HEK293T (cell line): ENCODE measurements around the gene CDSN.
A peak's percentile ranks its signal among the peaks of the same experiment; 100 is the strongest.

Source experiments
- CTCF ChIA-PET: fragments of 350-600 bp; formaldehyde crosslinking; extraction: SDS; loops from one replicate; lab custom pipeline; 2021; ENCODE audit warnings: antibody characterized with exemption, inconsistent platforms; lab: Yijun Ruan, JAX
- POLR2A ChIA-PET: fragments of 350-600 bp; formaldehyde crosslinking; extraction: SDS; loops from one replicate; lab custom pipeline; 2020; ENCODE audit warnings: antibody characterized with exemption, inconsistent platforms; lab: Yijun Ruan, JAX
- DNase-seq: peaks from one replicate; pipeline ENCODE4 v3.0.0; 2012; ENCODE audit warnings: mixed read lengths; ENCODE audit errors: extremely low spot score
- ARNT ChIP-seq: fragments of 450-650 bp; IDR thresholded peaks from 2 replicates; pipeline ENCODE4 v1.6.1; 2017; ENCODE audit warnings: mild to moderate bottlenecking
- BHLHE40 ChIP-seq: fragments of 450-650 bp; IDR thresholded peaks from 2 replicates; pipeline ENCODE4 v1.6.1; 2016; ENCODE audit warnings: mild to moderate bottlenecking, moderate library complexity, borderline replicate concordance
- CTBP1 ChIP-seq: fragments of 450-650 bp; IDR thresholded peaks from 2 replicates; pipeline ENCODE4 v1.6.1; 2016; ENCODE audit warnings: borderline replicate concordance
- ELF4 ChIP-seq: fragments of 450-650 bp; IDR thresholded peaks from 2 replicates; pipeline ENCODE4 v1.6.1; 2017; ENCODE audit warnings: antibody characterized with exemption
- FOXA1 ChIP-seq: fragments of 450-650 bp; IDR thresholded peaks from 2 replicates; pipeline ENCODE4 v1.6.1; 2016; ENCODE audit warnings: mild to moderate bottlenecking
- FOXK2 ChIP-seq: fragments of 450-650 bp; IDR thresholded peaks from 2 replicates; pipeline ENCODE4 v1.6.1; 2016; ENCODE audit warnings: mild to moderate bottlenecking
- FOXM1 ChIP-seq: fragments of 450-650 bp; IDR thresholded peaks from 2 replicates; pipeline ENCODE4 v1.6.1; 2017; ENCODE audit warnings: mild to moderate bottlenecking, borderline replicate concordance
- HDGF ChIP-seq: fragments of 450-650 bp; IDR thresholded peaks from 2 replicates; pipeline ENCODE4 v1.6.1; 2017; ENCODE audit warnings: antibody characterized with exemption, borderline replicate concordance
- L3MBTL2 ChIP-seq: fragments of 450-650 bp; conservative IDR thresholded peaks from 2 replicates; pipeline ENCODE4 v1.6.1; 2016; ENCODE audit warnings: mild to moderate bottlenecking
- LEF1 ChIP-seq: fragments of 450-650 bp; IDR thresholded peaks from 2 replicates; pipeline ENCODE4 v1.6.1; 2017; ENCODE audit warnings: mild to moderate bottlenecking, borderline replicate concordance
- NFRKB ChIP-seq: fragments of 450-650 bp; IDR thresholded peaks from 2 replicates; pipeline ENCODE4 v1.6.1; 2016; ENCODE audit warnings: mild to moderate bottlenecking, moderate library complexity
- SP1 ChIP-seq: fragments of 450-650 bp; IDR thresholded peaks from 2 replicates; pipeline ENCODE4 v1.6.1; 2017
- SUZ12 ChIP-seq: fragments of 450-650 bp; IDR thresholded peaks from 2 replicates; pipeline ENCODE4 v1.6.1; 2016; ENCODE audit warnings: mild to moderate bottlenecking
- TARDBP ChIP-seq: fragments of 450-650 bp; IDR thresholded peaks from 2 replicates; pipeline ENCODE4 v1.6.1; 2016
- ZNF384 ChIP-seq: fragments of 450-650 bp; IDR thresholded peaks from 2 replicates; pipeline ENCODE4 v1.6.1; 2016
- TF ChIP-seq, protein P1 (sequence below): fragments of 450-650 bp; IDR thresholded peaks from 2 replicates; pipeline ENCODE4 v1.6.1; 2016

CDSN gene

DNA sequence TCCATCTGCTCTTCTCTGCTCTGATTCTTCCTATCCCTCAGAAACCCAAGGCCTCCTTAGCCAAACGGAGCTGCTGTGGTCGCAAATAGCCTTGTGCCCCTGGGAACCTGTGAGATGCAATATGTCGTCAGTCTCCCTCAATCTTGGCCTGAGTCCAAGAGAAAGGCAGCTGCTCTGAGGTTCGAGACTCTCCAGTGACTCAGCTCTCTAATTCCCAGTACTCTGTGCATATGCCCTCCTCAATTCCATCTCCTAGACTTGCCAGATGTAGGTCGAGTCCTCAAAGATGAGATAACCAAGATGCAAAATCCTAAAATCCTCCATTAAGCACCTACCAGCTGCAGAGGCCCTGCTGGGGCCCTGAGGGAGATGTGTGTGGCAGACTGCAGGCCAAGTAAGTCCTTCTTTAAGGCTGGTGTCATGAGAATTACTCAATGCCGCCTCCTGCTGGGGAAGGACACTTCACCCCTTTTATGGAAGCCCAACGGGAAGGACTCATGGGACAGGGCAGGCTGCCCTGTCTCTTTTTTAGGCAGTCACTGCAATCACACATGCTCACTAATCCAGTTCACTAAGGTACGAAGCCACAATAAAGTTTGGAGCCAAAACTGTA is 36.4 kb downstream of the CDSN start:
- POLR2A ChIA-PET, result interaction anchor here (0.8 to 1.1 kb wide), 2 partner anchors 11 to 170 kb away, joined by 3 to 7 read pairs; partner anchors contain the start of gene VARS2
- DNase-seq, result peak; percentile 55
- TF ChIP-seq BHLHE40, result no peak
- TF ChIP-seq SUZ12, result no peak
- TF ChIP-seq SP1, result no peak
- no peak for TF ChIP-seq FOXM1
- TF ChIP-seq ZNF384, result no peak
- no peak for TF ChIP-seq ELF4
- no peak for TF ChIP-seq TARDBP
- TF ChIP-seq, protein P1, sequence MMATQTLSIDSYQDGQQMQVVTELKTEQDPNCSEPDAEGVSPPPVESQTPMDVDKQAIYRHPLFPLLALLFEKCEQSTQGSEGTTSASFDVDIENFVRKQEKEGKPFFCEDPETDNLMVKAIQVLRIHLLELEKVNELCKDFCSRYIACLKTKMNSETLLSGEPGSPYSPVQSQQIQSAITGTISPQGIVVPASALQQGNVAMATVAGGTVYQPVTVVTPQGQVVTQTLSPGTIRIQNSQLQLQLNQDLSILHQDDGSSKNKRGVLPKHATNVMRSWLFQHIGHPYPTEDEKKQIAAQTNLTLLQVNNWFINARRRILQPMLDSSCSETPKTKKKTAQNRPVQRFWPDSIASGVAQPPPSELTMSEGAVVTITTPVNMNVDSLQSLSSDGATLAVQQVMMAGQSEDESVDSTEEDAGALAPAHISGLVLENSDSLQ, result no peak
- no peak for TF ChIP-seq NFRKB
- TF ChIP-seq LEF1, result no peak
- TF ChIP-seq HDGF, result no peak
- no peak for TF ChIP-seq CTBP1
- TF ChIP-seq FOXK2, result no peak
- no peak for TF ChIP-seq ARNT
- no peak for TF ChIP-seq L3MBTL2
- no peak for TF ChIP-seq FOXA1
- CTCF ChIA-PET, result interaction anchor here (0.7 to 1.3 kb wide), 5 partner anchors 19 to 170 kb away, joined by 3 read pairs; partner anchors contain the start of gene VARS2

DNA sequence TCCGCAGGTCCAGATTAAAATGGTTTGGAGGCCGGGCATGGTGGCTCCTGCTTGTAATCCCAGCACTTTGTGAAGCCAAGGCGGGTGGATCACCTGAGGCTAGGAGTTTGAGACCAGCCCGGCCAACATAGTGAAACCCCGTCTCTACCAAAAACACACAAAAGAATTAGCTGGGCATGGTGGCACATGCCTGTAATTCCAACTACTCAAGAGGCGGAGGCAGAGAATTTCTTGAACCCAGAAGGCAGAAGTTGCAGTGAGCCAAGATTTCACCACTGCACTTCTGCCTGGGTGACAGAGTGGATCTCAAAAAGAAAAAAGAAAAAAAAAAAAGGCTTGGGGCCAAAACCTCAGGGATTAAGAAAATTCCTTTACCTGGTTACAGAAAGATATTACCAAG is 38.4 kb downstream of the CDSN start:
- ChIA-PET CTCF (no interaction called here), POLR2A (no interaction called here)
- TF ChIP-seq ELF4, result no peak
- TF ChIP-seq NFRKB, result no peak
- no peak for TF ChIP-seq CTBP1
- no peak for TF ChIP-seq SUZ12
- TF ChIP-seq, protein P1, result no peak
- no peak for TF ChIP-seq HDGF
- no peak for TF ChIP-seq TARDBP
- no peak for TF ChIP-seq ARNT
- TF ChIP-seq FOXM1, result no peak
- no peak for TF ChIP-seq FOXK2
- no peak for TF ChIP-seq L3MBTL2
- TF ChIP-seq FOXA1, result no peak
- TF ChIP-seq SP1, result no peak
- no peak for TF ChIP-seq BHLHE40
- TF ChIP-seq LEF1, result no peak
- TF ChIP-seq ZNF384, result no peak
- DNase-seq, result no peak

DNA sequence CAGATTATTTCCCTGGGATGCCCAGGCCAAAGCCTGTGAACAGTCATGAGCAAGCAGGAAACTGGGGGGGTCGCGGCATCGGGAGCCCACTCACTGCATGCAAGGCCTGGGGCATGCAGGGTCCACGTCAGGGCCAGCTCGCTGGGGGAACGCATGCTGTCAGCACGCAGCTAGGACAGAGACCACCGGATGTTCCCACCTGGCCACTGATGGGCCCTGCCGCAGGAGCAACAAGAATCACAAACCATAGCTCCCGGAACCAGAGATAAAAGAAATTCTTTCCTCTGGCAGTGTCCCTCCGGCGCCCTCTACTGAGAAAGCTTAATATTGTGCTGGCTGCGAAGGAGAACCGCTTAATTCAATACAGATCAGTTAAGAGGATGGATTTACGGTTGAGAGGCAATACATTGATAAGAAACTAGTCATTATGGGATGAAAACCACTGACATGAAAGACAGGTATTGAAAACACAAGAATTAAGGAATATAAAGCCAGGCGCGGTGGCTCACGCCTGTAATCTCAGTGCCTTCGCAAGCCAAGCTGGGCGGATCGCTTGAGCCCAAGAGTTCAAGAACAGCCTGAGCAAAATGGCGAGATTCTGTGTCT is 40.5 kb downstream of the CDSN start:
- TF ChIP-seq L3MBTL2 (no peak), BHLHE40 (no peak), ZNF384 (no peak), ELF4 (no peak), HDGF (no peak), CTBP1 (no peak), ARNT (no peak), FOXK2 (no peak), FOXM1 (no peak), TARDBP (no peak)
- TF ChIP-seq, protein P1, result no peak
- POLR2A ChIA-PET, result interaction anchor here (0.7 to 1.2 kb wide), 3 partner anchors 161 to 359 kb away, joined by 3 to 5 read pairs (median 4); partner anchors contain the start of genes TUBB and VARS2
- DNase-seq, result peak; percentile 66
- CTCF ChIA-PET, result interaction anchor here (0.6 to 2.1 kb wide), 20 partner anchors 9 to 598 kb away, joined by 3 to 22 read pairs (median 4); partner anchors contain the start of genes DHX16 and VARS2

DNA sequence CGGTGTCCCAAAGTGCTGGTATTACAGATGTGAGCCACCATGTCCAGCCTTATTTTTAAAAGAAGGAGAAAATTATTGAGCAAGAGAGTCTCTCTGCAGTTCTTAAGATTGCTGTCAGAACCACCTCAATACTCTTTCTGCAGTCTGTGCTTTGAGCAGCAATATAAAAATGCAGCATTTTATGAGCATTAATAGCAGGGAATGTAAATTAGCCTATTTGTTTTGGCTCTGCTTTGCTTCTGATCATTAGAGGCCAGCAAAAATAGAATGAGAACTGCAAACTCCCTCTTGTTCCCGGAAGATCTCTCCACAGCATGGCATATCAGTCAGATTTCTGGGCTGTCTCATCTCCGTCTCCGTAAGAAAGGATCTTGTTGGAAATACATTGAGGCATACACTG is 43.6 kb downstream of the CDSN start:
- ChIA-PET POLR2A (no interaction called here), CTCF (no interaction called here)
- TF ChIP-seq LEF1 (no peak), CTBP1 (no peak), ELF4 (no peak), FOXM1 (no peak), TARDBP (no peak), HDGF (no peak), BHLHE40 (no peak), L3MBTL2 (no peak), SUZ12 (no peak), FOXA1 (no peak), NFRKB (no peak), ARNT (no peak), SP1 (no peak)
- no peak for DNase-seq

DNA sequence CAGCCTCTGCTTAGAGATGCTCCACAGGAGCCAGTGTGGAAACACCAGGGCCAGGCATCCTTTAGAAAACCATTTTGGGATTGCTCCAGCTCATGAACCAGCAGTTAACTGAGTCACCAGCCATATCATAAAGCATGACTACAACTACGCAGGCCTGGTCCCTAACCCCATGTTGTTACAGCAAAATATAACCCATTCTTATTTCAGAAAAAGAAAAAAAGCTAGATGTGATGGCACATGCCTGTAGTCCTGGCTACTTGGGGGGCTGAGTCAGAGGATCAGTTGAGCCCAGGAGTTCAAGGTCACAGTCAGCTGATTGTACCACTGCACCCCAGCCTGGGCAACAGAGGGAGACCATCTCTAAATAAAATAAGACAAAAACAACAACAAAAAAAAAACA is 44.7 kb downstream of the CDSN start:
- ChIA-PET CTCF (interaction anchor here (0.7 kb wide), 1 partner anchor 12 kb away, joined by 4 read pairs; no protein-coding TSS in a partner anchor), POLR2A (no interaction called here)
- TF ChIP-seq ELF4, result no peak
- no peak for DNase-seq
